MM.1S (cell line): ENCODE measurements around the gene FAM181A.

Source experiments
- DNase-seq: peaks from one replicate; pipeline ENCODE4 v3.0.0-alpha.2; 2015
- H2AFZ ChIP-seq: fragments of 300-600 bp; sonication (generic); 2 replicates; pipeline ENCODE4 v1.6.0; 2016; ENCODE audit warnings: antibody characterized with exemption, low read length
- H3F3A ChIP-seq: fragments of 300-600 bp; sonication (generic); 2 replicates; pipeline ENCODE4 v1.6.1; 2016; ENCODE audit warnings: mild to moderate bottlenecking, antibody characterized with exemption, low read length, moderate library complexity, mixed read lengths; ENCODE audit not compliant: insufficient read depth
- H3K27ac ChIP-seq: fragments of 300-600 bp; sonication (generic); 2 replicates; pipeline ENCODE4 v1.5.1; 2016; ENCODE audit warnings: mild to moderate bottlenecking, low read length
- H3K27me3 ChIP-seq: fragments of 300-600 bp; sonication (generic); replicated peaks from 2 replicates; pipeline ENCODE4 v1.6.0; 2016; ENCODE audit warnings: low read length; ENCODE audit not compliant: insufficient read depth
- H3K36me3 ChIP-seq: fragments of 300-600 bp; sonication (generic); replicated peaks from 2 replicates; pipeline ENCODE4 v1.6.1; 2016; ENCODE audit warnings: mild to moderate bottlenecking, low read length, mixed read lengths; ENCODE audit not compliant: insufficient read depth
- H3K4me1 ChIP-seq: fragments of 300-600 bp; sonication (generic); 2 replicates; pipeline ENCODE4 v1.6.1; 2016; ENCODE audit warnings: low read length, mixed read lengths
- H3K4me2 ChIP-seq: fragments of 300-600 bp; sonication (generic); 2 replicates; pipeline ENCODE4 v1.6.0; 2016; ENCODE audit warnings: low read depth, low read length
- H3K4me3 ChIP-seq: fragments of 300-600 bp; sonication (generic); 2 replicates; pipeline ENCODE4 v1.5.1; 2016; ENCODE audit warnings: low read length, mixed read lengths
- H3K79me2 ChIP-seq: fragments of 300-600 bp; sonication (generic); 2 replicates; pipeline ENCODE4 v1.6.1; 2016; ENCODE audit warnings: mixed run types, low read length, mixed read lengths
- H3K9ac ChIP-seq: fragments of 300-600 bp; sonication (generic); 2 replicates; pipeline ENCODE4 v1.6.1; 2016; ENCODE audit warnings: low read length, mixed read lengths
- H3K9me2 ChIP-seq: fragments of 300-600 bp; sonication (generic); replicated peaks from 2 replicates; pipeline ENCODE4 v1.6.1; 2016; ENCODE audit warnings: mild to moderate bottlenecking, low read length, mixed read lengths; ENCODE audit not compliant: insufficient read depth
- H3K9me3 ChIP-seq: fragments of 300-600 bp; sonication (generic); replicated peaks from 2 replicates; pipeline ENCODE4 v1.6.1; 2016; ENCODE audit warnings: mild to moderate bottlenecking, low read length, mixed read lengths; ENCODE audit not compliant: insufficient read depth
- H4K20me1 ChIP-seq: fragments of 300-600 bp; sonication (generic); 2 replicates; pipeline ENCODE4 v1.6.1; 2016; ENCODE audit warnings: mild to moderate bottlenecking, low read length, moderate library complexity, mixed read lengths; ENCODE audit not compliant: insufficient read depth
- EZH2 ChIP-seq: fragments of 300-600 bp; sonication (generic); optimal IDR thresholded peaks from 2 replicates; pipeline ENCODE3; 2017; ENCODE audit warnings: low read depth, mild to moderate bottlenecking, antibody characterized with exemption, low read length, mixed read lengths
- EZH2phosphoT487 ChIP-seq: fragments of 300-600 bp; sonication (generic); IDR thresholded peaks from 2 replicates; pipeline ENCODE4 v1.6.1; 2018; ENCODE audit warnings: antibody characterized with exemption, low read length
- TF ChIP-seq, protein P1 (sequence below): fragments of 300-600 bp; sonication (generic); IDR thresholded peaks from 2 replicates; pipeline ENCODE4 v1.5.1; 2016; ENCODE audit warnings: antibody characterized with exemption, low read length, mixed read lengths

The FAM181A gene

GRCh38 chr14:93926873-93927799, at the start of gene FAM181A:
FAM181A (plus strand) TSS chr14:93927344; CDS start chr14:93928286, 942 bp downstream.
- H3K36me3 ChIP-seq, result no peaks in the 10 kb centered on the region
- no peak for DNase-seq
- H3F3A ChIP-seq, result no peaks in the 10 kb centered on the region
- no peak within 1 kb of the TSS for H3K27ac ChIP-seq
- H4K20me1 ChIP-seq, result no peaks in the 10 kb centered on the region
- no peaks in the 10 kb centered on the region for H3K4me1 ChIP-seq
- H3K9ac ChIP-seq, result no peak within 1 kb of the TSS
- no peak within 1 kb of the TSS for H2AFZ ChIP-seq
- no peaks in the 10 kb centered on the region for H3K79me2 ChIP-seq
- H3K27me3 ChIP-seq, result no peaks in the 10 kb centered on the region
- TF ChIP-seq EZH2, result no peak
- H3K4me3 ChIP-seq, result no peak within 1 kb of the TSS
- no peak within 1 kb of the TSS for H3K4me2 ChIP-seq
- H3K9me2 ChIP-seq, result no peaks in the 10 kb centered on the region
- no peaks in the 10 kb centered on the region for H3K9me3 ChIP-seq

DNA sequence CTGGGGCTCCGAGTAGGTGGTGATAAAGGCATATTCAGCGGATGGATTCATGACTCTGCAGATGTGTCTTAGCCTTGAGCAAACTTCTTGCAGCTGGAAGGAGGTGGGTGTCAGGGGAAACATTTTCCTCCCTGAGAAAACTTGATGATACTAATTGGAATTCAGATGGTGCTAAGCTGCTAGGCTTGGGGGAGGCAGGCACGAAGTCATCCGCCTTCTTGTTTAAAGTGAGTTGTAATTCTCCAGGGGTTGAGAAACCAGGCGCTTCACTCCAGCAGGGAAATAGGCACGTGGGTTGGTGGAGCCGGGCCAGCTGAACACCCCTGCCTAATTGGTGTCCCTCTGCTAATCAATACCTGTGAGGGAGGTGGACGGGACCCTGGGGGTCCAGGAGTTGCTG, 48.9 kb upstream of the FAM181A start:
- Histone ChIP-seq H3K79me2 (no peaks in the 10 kb centered on the region), H2AFZ (no peak overlapping the region), H3K9me3 (no peaks in the 10 kb centered on the region), H3K4me2 (no peak overlapping the region), H3K27ac (no peak overlapping the region), H3K4me1 (no peaks in the 10 kb centered on the region), H3K9me2 (no peaks in the 10 kb centered on the region), H3K4me3 (no peak overlapping the region), H3F3A (no peaks in the 10 kb centered on the region), H3K27me3 (no peaks in the 10 kb centered on the region), H3K9ac (no peak overlapping the region), H4K20me1 (no peaks in the 10 kb centered on the region), H3K36me3 (no peaks in the 10 kb centered on the region)
- DNase-seq, result no peak
- TF ChIP-seq, protein P1, sequence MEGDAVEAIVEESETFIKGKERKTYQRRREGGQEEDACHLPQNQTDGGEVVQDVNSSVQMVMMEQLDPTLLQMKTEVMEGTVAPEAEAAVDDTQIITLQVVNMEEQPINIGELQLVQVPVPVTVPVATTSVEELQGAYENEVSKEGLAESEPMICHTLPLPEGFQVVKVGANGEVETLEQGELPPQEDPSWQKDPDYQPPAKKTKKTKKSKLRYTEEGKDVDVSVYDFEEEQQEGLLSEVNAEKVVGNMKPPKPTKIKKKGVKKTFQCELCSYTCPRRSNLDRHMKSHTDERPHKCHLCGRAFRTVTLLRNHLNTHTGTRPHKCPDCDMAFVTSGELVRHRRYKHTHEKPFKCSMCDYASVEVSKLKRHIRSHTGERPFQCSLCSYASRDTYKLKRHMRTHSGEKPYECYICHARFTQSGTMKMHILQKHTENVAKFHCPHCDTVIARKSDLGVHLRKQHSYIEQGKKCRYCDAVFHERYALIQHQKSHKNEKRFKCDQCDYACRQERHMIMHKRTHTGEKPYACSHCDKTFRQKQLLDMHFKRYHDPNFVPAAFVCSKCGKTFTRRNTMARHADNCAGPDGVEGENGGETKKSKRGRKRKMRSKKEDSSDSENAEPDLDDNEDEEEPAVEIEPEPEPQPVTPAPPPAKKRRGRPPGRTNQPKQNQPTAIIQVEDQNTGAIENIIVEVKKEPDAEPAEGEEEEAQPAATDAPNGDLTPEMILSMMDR, result no peak
- TF ChIP-seq EZH2phosphoT487 (no peak), EZH2 (no peak)

GRCh38 chr14:93878871-93879270, 48.3 kb upstream of the FAM181A start:
- H4K20me1 ChIP-seq, result no peaks in the 10 kb centered on the region
- TF ChIP-seq EZH2phosphoT487 (no peak), EZH2 (no peak)
- TF ChIP-seq, protein P1, result no peak
- H3K4me1 ChIP-seq, result no peaks in the 10 kb centered on the region
- H3K27me3 ChIP-seq, result no peaks in the 10 kb centered on the region
- no peak overlapping the region for H3K9ac ChIP-seq
- H3K36me3 ChIP-seq, result no peaks in the 10 kb centered on the region
- H3K9me2 ChIP-seq, result no peaks in the 10 kb centered on the region
- H3K79me2 ChIP-seq, result no peaks in the 10 kb centered on the region
- no peaks in the 10 kb centered on the region for H3F3A ChIP-seq
- H3K4me3 ChIP-seq, result no peak overlapping the region
- no peak overlapping the region for H3K4me2 ChIP-seq
- H3K9me3 ChIP-seq, result no peaks in the 10 kb centered on the region
- H2AFZ ChIP-seq, result no peak overlapping the region
- DNase-seq, result no peak
- H3K27ac ChIP-seq, result no peak overlapping the region
